Adipocyte (in vitro differentiated cells): ENCODE measurements around the gene BRI3.

Source experiments
- DNase-seq: peaks from one replicate; pipeline ENCODE4 v3.0.0-alpha.2; 2015; ENCODE audit warnings: low read depth
- H3K27me3 ChIP-seq: replicated peaks from 2 replicates; pipeline ENCODE4 v1.7.0; 2013; ENCODE audit warnings: mild to moderate bottlenecking, low read length, moderate library complexity; ENCODE audit not compliant: control insufficient read depth, insufficient read depth
- H3K36me3 ChIP-seq: 2 replicates; pipeline ENCODE4 v1.7.0; 2013; ENCODE audit warnings: low read length, mild to moderate bottlenecking, moderate library complexity; ENCODE audit not compliant: control insufficient read depth, insufficient read depth, severe bottlenecking
- H3K4me1 ChIP-seq: 2 replicates; pipeline ENCODE4 v1.7.0; 2013; ENCODE audit warnings: mild to moderate bottlenecking, low read length, moderate library complexity; ENCODE audit not compliant: control insufficient read depth, insufficient read depth
- H3K4me3 ChIP-seq: 2 replicates; pipeline ENCODE4 v1.7.0; 2013; ENCODE audit warnings: mild to moderate bottlenecking, low read length, moderate library complexity
- H3K9ac ChIP-seq: 2 replicates; pipeline ENCODE4 v1.7.0; 2013; ENCODE audit warnings: mild to moderate bottlenecking, low read length, moderate library complexity
- H3K9me3 ChIP-seq: 2 replicates; pipeline ENCODE4 v1.7.0; 2013; ENCODE audit warnings: mild to moderate bottlenecking, low read length, moderate library complexity; ENCODE audit not compliant: control insufficient read depth

The BRI3 gene

GRCh38 chr7:98339043-98339442 lies 57.6 kb downstream of the BRI3 start:
- no peaks in the 10 kb centered on the region for H3K36me3 ChIP-seq
- peaks cover 10% of the 10 kb centered on the region for H3K4me1 ChIP-seq
- no peak overlapping the region for H3K4me3 ChIP-seq
- no peaks in the 10 kb centered on the region for H3K27me3 ChIP-seq
- no peak for DNase-seq
- H3K9me3 ChIP-seq: no peaks in the 10 kb centered on the region
- H3K9ac ChIP-seq: no peak overlapping the region

DNA sequence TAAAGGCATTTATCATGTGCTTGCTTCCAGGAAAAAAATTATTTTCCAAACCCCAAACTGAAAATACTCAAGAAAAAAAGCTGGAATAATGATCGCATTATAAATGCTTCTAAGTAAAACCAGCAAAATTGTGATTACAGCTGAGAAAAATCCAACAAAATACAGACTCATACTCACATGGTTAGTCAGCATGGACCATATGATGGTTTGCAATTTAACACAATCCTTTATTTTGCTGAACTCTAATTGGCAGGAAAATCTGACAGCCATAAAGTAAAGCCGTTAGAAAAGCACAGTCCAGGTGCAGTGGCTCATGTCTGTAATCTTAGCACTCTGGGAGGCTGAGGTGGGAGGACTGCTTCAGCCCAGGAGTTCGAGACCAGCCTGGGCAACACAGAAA lies 59.6 kb downstream of the BRI3 start:
- Histone ChIP-seq H3K4me3 (no peak overlapping the region), H3K27me3 (no peaks in the 10 kb centered on the region), H3K9ac (no peak overlapping the region), H3K9me3 (no peaks in the 10 kb centered on the region), H3K4me1 (peaks cover 10% of the 10 kb centered on the region), H3K36me3 (no peaks in the 10 kb centered on the region)
- DNase-seq: peak; percentile 56
